IMR-90 (cell line): ENCODE measurements around the gene RANBP10. TPM values are rescaled to one million over a fixed set of nuclear protein-coding genes. Genes with fewer than 3 reads are reported as not detected.

Experiments used
- ATAC-seq: fragments of 200-7000 bp; cut with Tn5 transposase; 2 replicates; pipeline ENCODE4 v1.9.1; 2020; ENCODE audit warnings: low read depth, mild to moderate bottlenecking, moderate library complexity
- BruUV-seq: library from RNA; stranded (reverse); fragments of 400-500 nt; replicated peaks from 2 replicates; lab custom pipeline; 2021; lab: Mats Ljungman, UMichigan
- CTCF ChIA-PET: fragments of 300-600 bp; formaldehyde crosslinking; extraction: SDS; loops from one replicate; lab custom pipeline; 2021; ENCODE audit warnings: antibody characterized with exemption; lab: Yijun Ruan, JAX
- POLR2A ChIA-PET: fragments of 300-600 bp; sonication (Branson Sonifier 250); formaldehyde crosslinking; loops from one replicate; lab custom pipeline; 2022; ENCODE audit warnings: antibody characterized with exemption; ENCODE audit not compliant: unreplicated experiment; lab: Charles Lee
- DNase-seq: peaks from one replicate; pipeline ENCODE4 v3.0.0; 2013
- H2AFZ ChIP-seq: replicated peaks from 2 replicates; pipeline ENCODE3; 2013; ENCODE audit warnings: low read length, mild to moderate bottlenecking; ENCODE audit not compliant: poor library complexity
- H2AK5ac ChIP-seq: 2 replicates; pipeline ENCODE4 v1.6.1; 2013; ENCODE audit warnings: low read depth, low read length, inconsistent platforms
- H2AK9ac ChIP-seq: replicated peaks from 2 replicates; pipeline ENCODE3; 2013; ENCODE audit warnings: mild to moderate bottlenecking, low read depth, low read length, moderate library complexity; ENCODE audit not compliant: poor library complexity
- H2BK120ac ChIP-seq: 2 replicates; pipeline ENCODE4 v1.6.1; 2013; ENCODE audit warnings: low read depth, low read length, inconsistent platforms
- H2BK15ac ChIP-seq: 3 replicates; pipeline ENCODE4 v1.6.1; 2013; ENCODE audit warnings: low read depth, low read length, inconsistent platforms
- H2BK20ac ChIP-seq: 2 replicates; pipeline ENCODE4 v1.6.1; 2013; ENCODE audit warnings: low read depth, mild to moderate bottlenecking, inconsistent platforms, low read length, moderate library complexity
- H2BK5ac ChIP-seq: 2 replicates; pipeline ENCODE4 v1.6.1; 2013; ENCODE audit warnings: mild to moderate bottlenecking, low read depth, low read length, inconsistent platforms; ENCODE audit not compliant: poor library complexity, severe bottlenecking
- H3K14ac ChIP-seq: replicated peaks from 2 replicates; pipeline ENCODE4 v1.6.1; 2013; ENCODE audit warnings: low read depth, low read length, inconsistent platforms
- H3K18ac ChIP-seq: 2 replicates; pipeline ENCODE4 v1.6.1; 2013; ENCODE audit warnings: low read depth, low read length, control low read depth
- H3K23ac ChIP-seq: 2 replicates; pipeline ENCODE4 v1.6.1; 2013; ENCODE audit warnings: low read depth, low read length, inconsistent platforms
- H3K27ac ChIP-seq: 2 replicates; pipeline ENCODE4 v1.5.1; 2013; ENCODE audit warnings: mild to moderate bottlenecking, control low read depth, low read length; ENCODE audit not compliant: insufficient read depth
- H3K27me3 ChIP-seq: 2 replicates; pipeline ENCODE4 v1.6.1; 2013; ENCODE audit warnings: low read length; ENCODE audit not compliant: control insufficient read depth, insufficient read depth
- H3K36me3 ChIP-seq: 2 replicates; pipeline ENCODE4 v1.6.1; 2013; ENCODE audit warnings: low read length, mixed read lengths; ENCODE audit not compliant: control insufficient read depth, insufficient read depth
- H3K4ac ChIP-seq: 2 replicates; pipeline ENCODE4 v1.6.1; 2013; ENCODE audit warnings: low read depth, low read length, inconsistent platforms
- H3K4me1 ChIP-seq: 2 replicates; pipeline ENCODE4 v1.6.1; 2013; ENCODE audit warnings: low read length, mixed read lengths; ENCODE audit not compliant: control insufficient read depth, insufficient read depth
- H3K4me2 ChIP-seq: 2 replicates; pipeline ENCODE4 v1.6.1; 2013; ENCODE audit warnings: low read depth, mild to moderate bottlenecking, control low read depth, low read length, moderate library complexity
- H3K4me3 ChIP-seq: 2 replicates; pipeline ENCODE4 v1.5.1; 2013; ENCODE audit warnings: low read depth, mild to moderate bottlenecking, control low read depth, low read length, moderate library complexity; ENCODE audit not compliant: insufficient read depth
- H3K56ac ChIP-seq: 2 replicates; pipeline ENCODE4 v1.6.1; 2013; ENCODE audit warnings: low read length, inconsistent platforms; ENCODE audit not compliant: insufficient read depth; ENCODE audit errors: extremely low read depth
- H3K79me1 ChIP-seq, 2 experiments: 2 replicates each; pipeline ENCODE4 v1.6.1; 2013; ENCODE audit warnings: low read length in 2 of 2, inconsistent platforms in 1 of 2, low read depth in 1 of 2
- H3K9ac ChIP-seq: 2 replicates; pipeline ENCODE4 v1.6.1; 2013; ENCODE audit warnings: low read depth, low read length, control low read depth
- H3K9me1 ChIP-seq: 2 replicates; pipeline ENCODE4 v1.6.1; 2013; ENCODE audit warnings: low read length, inconsistent platforms; ENCODE audit not compliant: insufficient read depth
- H3K9me3 ChIP-seq: 2 replicates; pipeline ENCODE4 v1.6.1; 2013; ENCODE audit warnings: low read length; ENCODE audit not compliant: control insufficient read depth, insufficient read depth
- H4K20me1 ChIP-seq: 2 replicates; pipeline ENCODE4 v1.6.1; 2013; ENCODE audit warnings: low read length, inconsistent platforms; ENCODE audit not compliant: insufficient read depth
- H4K5ac ChIP-seq: 2 replicates; pipeline ENCODE4 v1.6.1; 2013; ENCODE audit warnings: mild to moderate bottlenecking, low read depth, low read length, control low read depth
- H4K8ac ChIP-seq, 2 experiments: 2 replicates each; pipeline ENCODE4 v1.6.1; 2013; ENCODE audit warnings: low read depth in 2 of 2, low read length in 2 of 2, control low read depth in 1 of 2, inconsistent platforms in 1 of 2
- H4K91ac ChIP-seq: 2 replicates; pipeline ENCODE4 v1.6.1; 2013; ENCODE audit warnings: low read depth, low read length, inconsistent platforms; ENCODE audit not compliant: insufficient read depth
- BHLHE40 ChIP-seq: fragments of 150-350 bp; IDR thresholded peaks from 2 replicates; pipeline ENCODE4 v1.6.1; 2016; ENCODE audit warnings: mild to moderate bottlenecking, low read depth, low read length
- CEBPB ChIP-seq: IDR thresholded peaks from 2 replicates; pipeline ENCODE4 v1.6.1; 2012; ENCODE audit warnings: low read depth, low read length, improper control_type of control experiment
- CHD1 ChIP-seq: IDR thresholded peaks from 2 replicates; pipeline ENCODE4 v1.6.1; 2012; ENCODE audit warnings: low read depth, low read length, improper control_type of control experiment
- FOS ChIP-seq: fragments of 150-350 bp; IDR thresholded peaks from 2 replicates; pipeline ENCODE4 v1.6.1; 2016; ENCODE audit warnings: low read depth, low read length
- MAFK ChIP-seq: IDR thresholded peaks from 2 replicates; pipeline ENCODE4 v1.6.1; 2012; ENCODE audit warnings: low read depth, low read length, improper control_type of control experiment
- MAZ ChIP-seq: IDR thresholded peaks from 2 replicates; pipeline ENCODE4 v1.6.1; 2012; ENCODE audit warnings: low read depth, mild to moderate bottlenecking, low read length, improper control_type of control experiment, moderate library complexity, borderline replicate concordance
- NFE2L2 ChIP-seq: fragments of 150-350 bp; IDR thresholded peaks from 2 replicates; pipeline ENCODE4 v1.6.1; 2016; ENCODE audit warnings: low read depth, mild to moderate bottlenecking, low read length
- POLR2A ChIP-seq: IDR thresholded peaks from 2 replicates; pipeline ENCODE4 v1.6.1; 2012; ENCODE audit warnings: mild to moderate bottlenecking, low read depth, low read length
- RAD21 ChIP-seq: IDR thresholded peaks from 2 replicates; pipeline ENCODE4 v1.6.1; 2012; ENCODE audit warnings: low read length, improper control_type of control experiment
- RCOR1 ChIP-seq: IDR thresholded peaks from 2 replicates; pipeline ENCODE4 v1.6.1; 2012; ENCODE audit warnings: mild to moderate bottlenecking, low read length, improper control_type of control experiment; ENCODE audit not compliant: insufficient replicate concordance
- RFX5 ChIP-seq: IDR thresholded peaks from 2 replicates; pipeline ENCODE4 v1.8.0; 2012; ENCODE audit warnings: low read depth, mild to moderate bottlenecking, low read length, moderate library complexity
- USF2 ChIP-seq: fragments of 150-350 bp; IDR thresholded peaks from 2 replicates; pipeline ENCODE4 v1.6.1; 2017; ENCODE audit warnings: mild to moderate bottlenecking, antibody characterized with exemption, low read length, low read depth
- WGBS, 2 experiments: methylation state at CpG; one replicate each; pipeline versions ENCODE4 v1.1.5 to v1.1.7; 2013; ENCODE audit warnings: missing lambda C conversion rate in 2 of 2; ENCODE audit not compliant: insufficient read length in 1 of 2; ENCODE audit errors: extremely low coverage in 2 of 2; 5-methylcytosine and 5-hydroxymethylcytosine counted together
- dilution Hi-C: fragments of 300-500 bp; cut with HindIII; formaldehyde crosslinking; loops from one replicate; pipeline ENCODE4 v1.14.3; 2018; ENCODE audit warnings: low sequenced_read_pairs; ENCODE audit not compliant: unreplicated experiment
- in situ Hi-C: fragments of 300-500 bp; cut with MboI; formaldehyde crosslinking; loops from 3 replicates; pipeline ENCODE4 v1.14.3; 2019; ENCODE audit warnings: low sequenced_read_pairs, inconsistent platforms, mixed read lengths
- intact Hi-C: fragments of 100-400 bp; cut with micrococcal nuclease; formaldehyde crosslinking; loops from 2 replicates; pipeline ENCODE4 v1.10.0; 2022
- polyA plus RNA-seq, 3 experiments: library from polyadenylated mRNA; depleted of rRNA; stranded (reverse); fragments of >200 nt; gene quantifications; 2 replicates each; pipeline ENCODE4 v1.2.3, GENCODE V29; 2012; ENCODE audit warnings: low replicate concordance in 1 of 3
- total RNA-seq: library from RNA; depleted of rRNA; stranded (reverse); fragments of >200 nt; gene quantifications from 2 replicates; pipeline ENCODE4 v1.2.3, GENCODE V29; 2012
- TF ChIP-seq, protein P1 (sequence below): fragments of 150-350 bp; IDR thresholded peaks from 2 replicates; pipeline ENCODE4 v1.6.1; 2016; ENCODE audit warnings: low read depth, mild to moderate bottlenecking, low read length, moderate library complexity, borderline replicate concordance

Gene RANBP10
- total and polyA plus RNA-seq, 2 of the 4 experiments (the other 2 are of a cell fraction): 2.7 to 12.1 TPM

- no peak overlapping the region for H3K27ac ChIP-seq
- H4K91ac ChIP-seq: no peak overlapping the region
- no peak for TF ChIP-seq NFE2L2
- TF ChIP-seq RFX5: no peak
- no peak for TF ChIP-seq MAFK
- TF ChIP-seq RAD21: no peak
- TF ChIP-seq MAZ: no peak
- TF ChIP-seq FOS: no peak
- TF ChIP-seq CEBPB: no peak
- TF ChIP-seq USF2: no peak
- TF ChIP-seq, protein P1, sequence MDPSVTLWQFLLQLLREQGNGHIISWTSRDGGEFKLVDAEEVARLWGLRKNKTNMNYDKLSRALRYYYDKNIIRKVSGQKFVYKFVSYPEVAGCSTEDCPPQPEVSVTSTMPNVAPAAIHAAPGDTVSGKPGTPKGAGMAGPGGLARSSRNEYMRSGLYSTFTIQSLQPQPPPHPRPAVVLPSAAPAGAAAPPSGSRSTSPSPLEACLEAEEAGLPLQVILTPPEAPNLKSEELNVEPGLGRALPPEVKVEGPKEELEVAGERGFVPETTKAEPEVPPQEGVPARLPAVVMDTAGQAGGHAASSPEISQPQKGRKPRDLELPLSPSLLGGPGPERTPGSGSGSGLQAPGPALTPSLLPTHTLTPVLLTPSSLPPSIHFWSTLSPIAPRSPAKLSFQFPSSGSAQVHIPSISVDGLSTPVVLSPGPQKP: no peak
- TF ChIP-seq CHD1: no peak
- no peak for TF ChIP-seq BHLHE40
- TF ChIP-seq POLR2A: no peak
- TF ChIP-seq RCOR1: no peak
- no TSS peak for BruUV-seq
- no peak overlapping the region for H2AK9ac ChIP-seq
- no peak overlapping the region for H3K18ac ChIP-seq
- no peak overlapping the region for H3K9ac ChIP-seq
- peaks cover 12% of the 10 kb centered on the region; the same call in 1 of the 2 replicates for H3K9me1 ChIP-seq
- no peak overlapping the region for H2AFZ ChIP-seq
- H3K4ac ChIP-seq: no peak overlapping the region
- no peak for DNase-seq
- H3K4me2 ChIP-seq: no peak overlapping the region
- H2BK15ac ChIP-seq: no peak overlapping the region
- no peak overlapping the region for H3K56ac ChIP-seq
- no peak overlapping the region for H2BK20ac ChIP-seq
- H3K4me3 ChIP-seq: no peak overlapping the region
- no peak overlapping the region for H3K23ac ChIP-seq
- no peaks in the 10 kb centered on the region for H3K27me3 ChIP-seq
- H3K14ac ChIP-seq: no peak overlapping the region
- peaks cover 3% of the 10 kb centered on the region for H3K4me1 ChIP-seq
- H4K5ac ChIP-seq: no peak overlapping the region
- H4K8ac ChIP-seq: no peak overlapping the region
- no peak overlapping the region for H2AK5ac ChIP-seq
- dilution Hi-C loops: no loop called here
- no peak overlapping the region for H2BK5ac ChIP-seq
- peaks cover 8% of the 10 kb centered on the region for H4K20me1 ChIP-seq
- no CpG with 5 or more reads among the region's 1 CpG for WGBS, 2 experiments
- in situ Hi-C loops: no loop called here
- CTCF ChIA-PET: no interaction called here
- H2BK120ac ChIP-seq: no peak overlapping the region
- intact Hi-C loops: no loop called here
- no peaks in the 10 kb centered on the region; the same call in 1 of the 2 replicates for H3K36me3 ChIP-seq
- ATAC-seq: no peak
- H3K79me1 ChIP-seq: peaks cover 27 to 53% of the 10 kb centered on the region in 2 experiments
- POLR2A ChIA-PET: no interaction called here
- H3K9me3 ChIP-seq: no peaks in the 10 kb centered on the region
These were observed 91.8 kb downstream of the RANBP10 start for GRCh38 chr16:67714522-67714921.
